Measurements from ENCODE around the gene SH3PXD2B.

GRCh38 chr5:172428224-172429166 is 25.8 kb downstream of the SH3PXD2B start:
- TF ChIP-seq POLR2A (IDR thresholded peaks at IDR 0.05; ENCODE audit: low read depth, low read length) = no peak
- TF ChIP-seq TAF1 (IDR thresholded peaks at IDR 0.05; ENCODE audit: low read depth, low read length) = no peak

Measured in GM12891 (cell line).